ENCODE results near the gene LRP2. TPM values are rescaled to one million over a fixed set of nuclear protein-coding genes. Genes with fewer than 3 reads are reported as not detected.

Gene LRP2
- total RNA-seq, 4 donors from 2014 or later: 0.05 to 0.23 TPM; not detected in 2

DNA sequence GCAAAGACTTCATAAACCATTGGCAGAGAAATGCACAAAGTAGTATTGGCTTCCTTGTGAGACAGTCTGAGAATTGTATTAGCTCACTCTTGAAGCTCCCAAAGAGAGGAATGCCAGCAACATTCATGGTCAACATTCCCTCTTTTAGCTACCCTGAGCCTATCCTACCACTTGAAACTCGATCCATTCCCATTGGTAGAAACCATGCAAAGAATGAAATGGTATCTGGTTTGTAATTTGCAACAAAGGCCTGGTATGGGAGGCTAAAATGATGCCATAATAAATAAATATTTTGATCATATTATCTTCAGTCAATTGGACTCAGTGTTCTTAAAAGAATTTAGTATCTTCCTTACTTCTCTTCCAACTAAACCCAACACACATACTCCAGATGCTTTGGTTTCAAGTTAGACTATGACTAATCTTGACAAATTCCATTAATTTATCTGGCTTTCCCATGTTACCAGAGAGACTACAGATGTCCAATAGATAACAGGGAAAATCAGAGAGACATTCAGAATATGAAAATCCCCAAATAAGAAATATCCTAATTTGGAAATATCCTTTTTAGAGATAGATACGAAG is 190.1 kb downstream of the LRP2 start:
- 67 to 78% methylated on average over 2 of the region's 2 CpGs for WGBS, 2 donors
- DNase-seq (ENCODE audit: low spot score in 2 of 2): no peak
- H3K4me3 ChIP-seq (ENCODE audit: low read depth, poor library complexity, severe bottlenecking): no peak overlapping the region
- intact Hi-C loops (cut with DNase I; ENCODE audit: low total_unique reads): no loop called here
- TF ChIP-seq POLR2A (IDR thresholded peaks at IDR 0.05): no peak
- TF ChIP-seq, protein P1, sequence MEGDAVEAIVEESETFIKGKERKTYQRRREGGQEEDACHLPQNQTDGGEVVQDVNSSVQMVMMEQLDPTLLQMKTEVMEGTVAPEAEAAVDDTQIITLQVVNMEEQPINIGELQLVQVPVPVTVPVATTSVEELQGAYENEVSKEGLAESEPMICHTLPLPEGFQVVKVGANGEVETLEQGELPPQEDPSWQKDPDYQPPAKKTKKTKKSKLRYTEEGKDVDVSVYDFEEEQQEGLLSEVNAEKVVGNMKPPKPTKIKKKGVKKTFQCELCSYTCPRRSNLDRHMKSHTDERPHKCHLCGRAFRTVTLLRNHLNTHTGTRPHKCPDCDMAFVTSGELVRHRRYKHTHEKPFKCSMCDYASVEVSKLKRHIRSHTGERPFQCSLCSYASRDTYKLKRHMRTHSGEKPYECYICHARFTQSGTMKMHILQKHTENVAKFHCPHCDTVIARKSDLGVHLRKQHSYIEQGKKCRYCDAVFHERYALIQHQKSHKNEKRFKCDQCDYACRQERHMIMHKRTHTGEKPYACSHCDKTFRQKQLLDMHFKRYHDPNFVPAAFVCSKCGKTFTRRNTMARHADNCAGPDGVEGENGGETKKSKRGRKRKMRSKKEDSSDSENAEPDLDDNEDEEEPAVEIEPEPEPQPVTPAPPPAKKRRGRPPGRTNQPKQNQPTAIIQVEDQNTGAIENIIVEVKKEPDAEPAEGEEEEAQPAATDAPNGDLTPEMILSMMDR (IDR thresholded peaks at IDR 0.05): no peak

DNA sequence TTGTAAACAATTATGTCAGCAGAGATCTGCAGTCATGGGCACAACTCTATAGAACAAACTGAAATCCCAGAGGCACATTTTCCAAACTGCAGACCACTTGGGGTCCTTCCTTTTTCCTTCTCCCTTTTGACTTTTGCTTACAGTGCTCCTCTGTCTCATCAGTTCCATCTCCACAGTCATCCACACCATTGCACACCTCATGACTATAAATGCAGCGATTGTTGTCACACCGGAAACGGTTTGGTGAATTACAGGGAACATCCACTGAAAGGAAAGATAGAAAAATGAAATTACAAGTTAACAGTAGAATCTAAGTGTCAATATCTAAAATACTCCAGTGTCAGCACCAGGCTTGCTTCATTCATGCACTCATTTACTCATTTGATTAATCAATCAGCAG is 196.5 kb downstream of the LRP2 start:
- TF ChIP-seq, protein P1 (IDR thresholded peaks at IDR 0.05): no peak
- TF ChIP-seq POLR2A (IDR thresholded peaks at IDR 0.05): no peak
- DNase-seq (ENCODE audit: low spot score in 2 of 2): no peak
- intact Hi-C loops (cut with DNase I; ENCODE audit: low total_unique reads): no loop called here
- WGBS, 2 donors: 94 to 96% methylated on average over 3 of the region's 3 CpGs
- no peak overlapping the region for H3K4me3 ChIP-seq (ENCODE audit: low read depth, poor library complexity, severe bottlenecking)

DNA sequence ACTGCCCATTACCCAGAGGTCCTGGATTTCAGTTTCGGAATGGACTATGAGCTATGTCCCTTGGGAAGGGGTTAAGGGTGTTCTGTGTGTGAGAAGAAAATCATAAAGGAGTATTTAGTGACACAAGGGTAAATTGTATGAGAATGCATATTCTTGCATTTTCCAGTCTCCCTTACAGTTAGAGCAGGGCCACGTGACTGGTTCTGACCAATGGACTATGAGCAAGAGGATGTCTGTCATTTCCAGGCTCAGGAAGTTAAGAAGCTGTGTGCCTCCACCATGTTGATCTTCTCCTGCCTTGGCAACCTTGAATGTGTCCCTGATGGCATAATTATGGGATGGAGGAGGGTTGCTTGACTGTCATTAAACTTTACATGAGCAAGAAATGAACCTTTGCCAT is 198.0 kb downstream of the LRP2 start:
- intact Hi-C loops (cut with DNase I; ENCODE audit: low total_unique reads): no loop called here
- WGBS, 2 donors: 41 to 62% methylated on average over 2 of the region's 2 CpGs
- no peak for TF ChIP-seq POLR2A (IDR thresholded peaks at IDR 0.05)
- TF ChIP-seq, protein P1 (IDR thresholded peaks at IDR 0.05): no peak
- DNase-seq (ENCODE audit: low spot score in 2 of 2): no peak
- H3K4me3 ChIP-seq (ENCODE audit: low read depth, poor library complexity, severe bottlenecking): no peak overlapping the region

DNA sequence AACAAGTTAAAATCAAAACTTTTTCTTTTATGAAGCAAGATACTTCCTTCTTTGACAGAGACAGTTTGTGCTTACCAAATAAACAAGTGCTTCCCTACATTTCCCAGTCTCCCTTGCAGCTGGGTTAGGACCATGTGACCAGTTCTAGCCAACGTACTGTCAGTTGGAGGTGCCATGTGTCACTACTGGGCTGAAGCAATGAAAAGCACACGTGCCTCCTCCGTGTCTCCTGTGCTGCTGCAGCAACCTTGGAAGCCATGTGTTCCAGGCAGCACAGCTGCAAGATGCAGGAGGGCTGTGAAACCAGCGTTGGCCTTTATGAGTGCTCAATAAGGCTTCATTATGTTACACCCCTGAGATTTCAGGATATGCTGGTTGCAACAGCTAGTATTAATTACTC is 199.7 kb downstream of the LRP2 start:
- WGBS, 2 donors: 51 to 60% methylated on average over 4 of the region's 4 CpGs
- no peak for TF ChIP-seq POLR2A (IDR thresholded peaks at IDR 0.05)
- TF ChIP-seq, protein P1 (IDR thresholded peaks at IDR 0.05): no peak
- intact Hi-C loops (cut with DNase I; ENCODE audit: low total_unique reads): no loop called here
- DNase-seq (ENCODE audit: low spot score in 2 of 2): no peak
- no peak overlapping the region for H3K4me3 ChIP-seq (ENCODE audit: low read depth, poor library complexity, severe bottlenecking)

DNA sequence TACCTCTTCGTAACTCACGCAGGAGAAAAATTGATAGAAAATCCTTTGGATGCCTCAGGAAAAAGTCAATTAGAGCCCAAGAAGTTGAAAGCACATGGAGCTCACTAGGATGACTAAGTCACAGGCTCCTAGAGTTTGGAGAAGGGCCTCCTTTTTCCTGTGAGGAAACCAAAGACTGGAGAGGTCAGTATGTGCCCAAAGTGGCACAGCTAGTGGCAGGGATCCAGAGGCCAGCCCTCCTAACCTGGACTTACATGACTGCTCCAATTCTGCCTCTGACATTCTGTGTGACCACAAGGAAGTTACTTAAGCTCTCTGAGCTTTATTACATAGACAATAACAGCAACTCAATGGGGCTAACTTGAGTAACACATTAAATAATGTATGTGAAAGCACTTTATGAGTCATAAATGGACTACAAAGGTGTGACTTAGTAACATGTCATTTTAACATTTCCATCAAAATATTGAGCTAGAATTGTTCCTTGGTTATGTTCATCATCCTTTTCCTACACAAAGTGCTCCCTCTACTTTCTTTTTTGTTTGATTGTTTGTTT is 201.3 kb downstream of the LRP2 start:
- no peak for DNase-seq (ENCODE audit: low spot score in 2 of 2)
- WGBS, 2 donors: 75 to 79% methylated on average over 2 of the region's 2 CpGs
- no peak overlapping the region for H3K4me3 ChIP-seq (ENCODE audit: low read depth, poor library complexity, severe bottlenecking)
- intact Hi-C loops (cut with DNase I; ENCODE audit: low total_unique reads): no loop called here
- no peak for TF ChIP-seq POLR2A (IDR thresholded peaks at IDR 0.05)
- TF ChIP-seq, protein P1 (IDR thresholded peaks at IDR 0.05): no peak

DNA sequence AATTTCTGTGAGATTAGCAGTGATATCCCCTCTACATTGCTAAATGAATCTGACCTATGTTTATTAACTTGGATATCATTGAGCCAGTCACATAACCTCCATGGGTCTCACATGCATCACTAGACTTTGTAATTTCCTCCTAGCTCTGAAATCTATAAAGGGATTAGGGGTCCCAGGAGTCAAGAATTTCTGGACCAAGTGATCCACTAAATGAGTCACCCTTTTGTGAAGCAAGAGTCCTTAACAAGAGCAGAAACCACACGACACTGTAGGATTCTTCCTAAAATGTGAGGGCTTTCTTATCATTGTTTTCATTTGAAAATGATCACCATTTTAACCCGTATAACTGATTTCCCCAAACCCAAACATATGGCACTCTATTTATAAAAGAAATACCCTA is 202.6 kb downstream of the LRP2 start:
- TF ChIP-seq, protein P1 (IDR thresholded peaks at IDR 0.05): no peak
- TF ChIP-seq POLR2A (IDR thresholded peaks at IDR 0.05): no peak
- DNase-seq (ENCODE audit: low spot score in 2 of 2): no peak
- WGBS, 2 donors: 62 to 66% methylated on average over 2 of the region's 2 CpGs
- no peak overlapping the region for H3K4me3 ChIP-seq (ENCODE audit: low read depth, poor library complexity, severe bottlenecking)
- intact Hi-C loops (cut with DNase I; ENCODE audit: low total_unique reads): loop anchor here (10.0 kb wide), 1 partner anchor 915 kb away; the partner anchor contains the start of gene STK39

Measured in lower leg skin (tissue), 4 donors.